ENCODE results near the gene RAB10. TPM values are rescaled to one million over a fixed set of nuclear protein-coding genes. Genes with fewer than 3 reads are reported as not detected.
"Not testable (repeated sequence)": the region's sequence is repeated elsewhere in the genome, so short reads cannot be mapped to it uniquely, and the experiment has no call there.

The RAB10 gene
- total and polyA plus RNA-seq, 5 donors from 2014 or later = 40.8 to 132 (median 112) TPM

DNA sequence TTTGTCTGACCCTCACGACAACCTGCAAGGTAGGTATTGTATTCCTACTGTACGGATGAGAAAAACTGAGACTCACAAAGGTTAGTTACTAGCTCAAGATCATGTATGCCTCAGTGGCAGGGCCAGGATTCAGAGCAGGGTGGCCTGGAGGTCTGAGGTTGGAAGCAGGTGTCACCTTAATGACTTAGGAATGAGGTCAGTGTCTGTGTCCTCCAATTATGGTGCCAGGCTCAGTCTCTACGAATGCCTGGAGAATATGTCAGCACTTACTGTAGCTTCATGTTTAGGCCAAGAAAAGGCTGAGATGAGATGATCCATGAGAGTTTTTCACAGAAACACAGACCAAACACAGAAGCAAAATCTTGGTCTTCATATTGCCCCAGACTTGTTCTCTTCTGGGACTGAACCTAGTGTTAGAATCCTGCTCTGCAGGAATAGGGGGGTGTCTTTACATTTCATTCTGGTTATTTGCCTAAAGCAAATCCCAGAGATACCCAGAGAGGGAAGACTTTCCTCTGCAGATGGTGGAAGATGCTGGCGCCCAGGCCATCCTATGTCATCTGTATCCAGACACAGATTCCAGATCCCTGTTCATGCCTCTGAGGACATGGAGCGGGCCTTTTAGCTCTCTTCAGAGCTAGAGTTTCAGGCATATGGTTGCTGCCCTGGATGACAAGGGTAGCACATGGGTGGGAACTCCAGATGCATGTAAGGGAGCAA is 16.3 kb upstream of the RAB10 start:
- no peaks in the 10 kb centered on the region for H3K27me3 Mint-ChIP-seq
- no peaks in the 10 kb centered on the region for H3K4me1 Mint-ChIP-seq
- Histone ChIP-seq H3K4me3 (ENCODE audit: low read depth, low read length) (no peak overlapping the region), H3K4me1 (ENCODE audit: control insufficient read depth, insufficient read depth, low read length, poor library complexity, severe bottlenecking) (no peaks in the 10 kb centered on the region), H3K9me3 (ENCODE audit: control insufficient read depth in 2 of 2, low read length in 2 of 2) (no peaks in the 10 kb centered on the region), H3K27me3 (ENCODE audit: control insufficient read depth, insufficient read depth, low read length) (no peaks in the 10 kb centered on the region), H3K36me3 (ENCODE audit: control insufficient read depth, insufficient read depth, low read length) (no peaks in the 10 kb centered on the region), H3K27ac (ENCODE audit: insufficient read depth, low read length, poor library complexity, severe bottlenecking) (no peak overlapping the region)
- H3K27ac Mint-ChIP-seq = peak overlapping the region in 1 of 3 donors; percentile 54
- H3K36me3 Mint-ChIP-seq = no peaks in the 10 kb centered on the region
- no peak overlapping the region for H3K4me3 Mint-ChIP-seq
- no peak for ATAC-seq (ENCODE audit: low read depth in 2 of 2)
- H3K9me3 Mint-ChIP-seq = no peaks in the 10 kb centered on the region
- no peak for DNase-seq

DNA sequence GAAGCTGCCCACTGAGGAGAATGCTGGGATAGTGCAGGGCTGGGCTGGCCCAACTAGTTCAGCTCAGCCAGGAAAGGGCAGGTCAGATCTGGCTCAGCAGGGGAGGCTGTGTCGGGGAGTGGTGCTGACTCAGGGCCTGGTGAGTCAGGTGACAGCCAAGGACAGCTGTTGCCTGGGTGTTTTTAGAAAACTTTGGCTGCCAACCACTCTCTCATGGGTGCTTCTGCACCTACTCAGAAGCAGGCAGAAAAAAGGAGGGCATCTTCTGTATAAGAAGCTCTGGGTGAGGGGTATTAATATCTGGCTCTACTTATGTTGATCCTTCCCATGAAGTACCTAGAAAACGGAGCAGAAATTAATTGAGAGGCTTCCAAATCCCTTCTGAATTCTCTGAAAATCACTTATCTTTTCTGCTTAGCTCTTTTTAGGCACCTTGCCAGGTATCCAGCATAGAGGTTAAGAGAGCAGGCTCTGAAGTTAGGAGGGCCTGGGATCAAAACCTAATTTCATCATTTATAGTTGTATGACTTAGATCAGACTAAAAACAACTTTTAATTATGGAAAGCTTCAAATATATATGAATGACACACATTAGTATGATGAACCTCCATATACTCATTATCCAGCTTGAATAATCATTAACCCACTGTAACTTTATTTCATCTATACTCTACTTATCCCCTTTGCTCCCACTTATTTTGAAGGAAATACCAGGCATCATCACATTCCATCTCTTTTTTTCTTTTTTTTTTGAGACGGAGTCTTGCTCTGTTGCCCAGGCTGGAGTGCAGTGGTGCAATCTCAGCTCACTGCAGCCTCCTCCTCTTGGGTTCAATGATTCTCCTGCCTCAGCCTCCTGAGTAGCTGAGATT is 15.5 kb upstream of the RAB10 start:
- no peaks in the 10 kb centered on the region for H3K4me1 Mint-ChIP-seq
- H3K36me3 Mint-ChIP-seq = no peaks in the 10 kb centered on the region
- no peaks in the 10 kb centered on the region for H3K4me1 ChIP-seq (ENCODE audit: control insufficient read depth, insufficient read depth, low read length, poor library complexity, severe bottlenecking)
- H3K27ac Mint-ChIP-seq = peak overlapping the region in 1 of 3 donors; percentile 22
- ATAC-seq (ENCODE audit: low read depth in 2 of 2) = peak; percentile 69 to 73
- peak in 1 of 3 donors; percentile 73 for DNase-seq
- no peaks in the 10 kb centered on the region for H3K27me3 Mint-ChIP-seq
- no peaks in the 10 kb centered on the region for H3K36me3 ChIP-seq (ENCODE audit: control insufficient read depth, insufficient read depth, low read length)
- H3K4me3 Mint-ChIP-seq = no peak overlapping the region
- no peak overlapping the region for H3K27ac ChIP-seq (ENCODE audit: insufficient read depth, low read length, poor library complexity, severe bottlenecking)
- H3K27me3 ChIP-seq (ENCODE audit: control insufficient read depth, insufficient read depth, low read length) = no peaks in the 10 kb centered on the region
- H3K9me3 ChIP-seq (ENCODE audit: control insufficient read depth in 2 of 2, low read length in 2 of 2) = no peaks in the 10 kb centered on the region
- no peak overlapping the region for H3K4me3 ChIP-seq (ENCODE audit: low read depth, low read length)
- H3K9me3 Mint-ChIP-seq = no peaks in the 10 kb centered on the region

DNA sequence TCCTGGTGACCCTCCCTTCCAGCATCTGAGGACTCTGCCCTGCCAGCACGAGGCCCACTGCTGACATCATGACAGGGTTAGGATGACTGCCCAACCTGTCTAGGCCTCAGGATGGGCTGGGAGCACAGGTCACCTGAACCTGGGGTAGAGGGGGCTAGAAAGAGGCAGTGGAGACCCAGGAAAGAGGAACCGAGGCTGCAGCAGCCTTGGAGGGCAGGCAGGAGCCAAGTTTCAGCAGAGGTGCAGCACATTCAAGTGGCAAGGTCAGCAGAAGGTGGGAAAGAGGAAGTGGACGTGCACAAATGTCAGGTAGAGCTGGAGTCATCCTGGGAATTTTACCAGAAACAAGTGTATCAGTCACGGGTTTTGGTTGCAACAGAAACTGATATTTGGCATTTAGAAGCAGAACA is 13.6 kb upstream of the RAB10 start:
- Mint-ChIP-seq H3K4me1 (no peaks in the 10 kb centered on the region), H3K27ac (no peak overlapping the region)

DNA sequence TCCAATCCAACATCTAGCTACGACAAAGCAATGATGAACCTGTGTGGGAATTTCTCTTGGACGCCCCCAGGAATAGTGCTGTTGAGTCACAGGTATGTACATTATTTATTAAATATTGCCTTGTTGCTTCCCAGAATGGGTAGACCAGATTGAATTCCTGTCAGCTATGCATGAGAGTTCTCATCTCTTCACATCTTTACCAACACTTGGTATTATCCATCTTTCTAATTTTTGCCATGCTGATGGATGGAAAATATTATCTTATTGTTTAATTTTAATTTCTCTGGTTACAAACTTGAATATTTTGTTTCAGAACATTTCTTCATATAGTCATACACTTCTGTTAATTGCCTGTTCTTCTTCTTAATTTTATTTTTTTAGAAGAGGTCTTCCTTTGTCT is 9.6 kb upstream of the RAB10 start:
- Mint-ChIP-seq H3K27me3 (no peaks in the 10 kb centered on the region), H3K36me3 (no peaks in the 10 kb centered on the region), H3K27ac (no peak overlapping the region), H3K4me3 (no peak overlapping the region), H3K9me3 (no peaks in the 10 kb centered on the region), H3K4me1 (no peaks in the 10 kb centered on the region)
- H3K4me1 ChIP-seq (ENCODE audit: control insufficient read depth, insufficient read depth, low read length, poor library complexity, severe bottlenecking) = no peaks in the 10 kb centered on the region
- ATAC-seq (ENCODE audit: low read depth in 2 of 2) (no peak), DNase-seq (no peak)
- no peaks in the 10 kb centered on the region for H3K9me3 ChIP-seq (ENCODE audit: control insufficient read depth in 2 of 2, low read length in 2 of 2)
- no peak overlapping the region for H3K27ac ChIP-seq (ENCODE audit: insufficient read depth, low read length, poor library complexity, severe bottlenecking)
- no peaks in the 10 kb centered on the region for H3K27me3 ChIP-seq (ENCODE audit: control insufficient read depth, insufficient read depth, low read length)
- no peaks in the 10 kb centered on the region for H3K36me3 ChIP-seq (ENCODE audit: control insufficient read depth, insufficient read depth, low read length)
- H3K4me3 ChIP-seq (ENCODE audit: low read depth, low read length) = no peak overlapping the region

More for the DNA sequence above, 13.6 kb upstream of the RAB10 start:
- no peak overlapping the region for H3K4me3 Mint-ChIP-seq
- Histone ChIP-seq H3K4me3 (ENCODE audit: low read depth, low read length) (no peak overlapping the region), H3K4me1 (ENCODE audit: control insufficient read depth, insufficient read depth, low read length, poor library complexity, severe bottlenecking) (no peaks in the 10 kb centered on the region), H3K9me3 (ENCODE audit: control insufficient read depth in 2 of 2, low read length in 2 of 2) (no peaks in the 10 kb centered on the region), H3K27ac (ENCODE audit: insufficient read depth, low read length, poor library complexity, severe bottlenecking) (no peak overlapping the region), H3K36me3 (ENCODE audit: control insufficient read depth, insufficient read depth, low read length) (no peaks in the 10 kb centered on the region), H3K27me3 (ENCODE audit: control insufficient read depth, insufficient read depth, low read length) (no peaks in the 10 kb centered on the region)
- H3K27me3 Mint-ChIP-seq = no peaks in the 10 kb centered on the region
- no peak for ATAC-seq (ENCODE audit: low read depth in 2 of 2)
- H3K9me3 Mint-ChIP-seq = no peaks in the 10 kb centered on the region
- H3K36me3 Mint-ChIP-seq = no peaks in the 10 kb centered on the region
- DNase-seq = no peak

DNA sequence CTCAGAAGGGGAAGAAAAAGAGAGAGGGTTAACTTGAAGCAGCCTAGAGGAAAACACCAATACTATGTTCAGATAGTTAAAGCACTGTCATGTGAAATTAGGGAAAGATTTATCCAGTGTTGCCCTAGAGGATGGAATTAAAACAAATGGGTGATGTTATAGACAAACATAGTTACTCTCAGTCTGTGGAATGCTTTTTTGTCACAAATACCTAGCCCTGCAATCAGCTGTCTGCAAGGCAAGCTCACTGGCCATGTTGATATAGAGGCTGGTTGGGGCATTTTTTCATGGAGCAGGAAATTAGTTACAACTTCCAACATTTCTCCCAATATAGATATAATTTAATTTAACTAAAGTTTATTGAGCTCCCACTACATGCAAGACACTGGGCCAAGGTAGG is 8.4 kb upstream of the RAB10 start:
- H3K4me1 Mint-ChIP-seq = no peaks in the 10 kb centered on the region

DNA sequence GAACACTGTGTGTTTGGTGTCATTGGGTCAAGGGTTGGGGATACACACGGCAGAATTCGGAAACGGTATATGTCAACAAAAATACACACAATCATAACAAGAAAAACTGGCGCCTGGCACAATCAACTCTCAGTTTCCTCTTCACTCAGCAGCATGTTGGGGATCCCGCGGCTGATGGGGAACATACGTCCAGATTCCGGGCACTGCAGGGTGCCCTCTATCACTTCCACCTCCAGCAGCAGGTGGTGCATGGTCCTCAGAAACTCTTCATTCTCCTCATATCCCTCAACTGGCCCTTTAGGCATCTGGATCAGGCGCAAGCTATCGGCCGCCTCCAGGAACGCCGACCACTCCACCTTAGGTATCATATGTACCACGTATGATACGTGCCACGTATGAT is 5.8 kb upstream of the RAB10 start:
- not testable (repeated sequence) for H3K9me3 ChIP-seq (ENCODE audit: control insufficient read depth in 2 of 2, low read length in 2 of 2); ATAC-seq (ENCODE audit: low read depth in 2 of 2); H3K4me3 ChIP-seq (ENCODE audit: low read depth, low read length); H3K27me3 ChIP-seq (ENCODE audit: control insufficient read depth, insufficient read depth, low read length); H3K36me3 Mint-ChIP-seq; DNase-seq; H3K27me3 Mint-ChIP-seq; H3K4me3 Mint-ChIP-seq; H3K36me3 ChIP-seq (ENCODE audit: control insufficient read depth, insufficient read depth, low read length); H3K9me3 Mint-ChIP-seq; H3K4me1 ChIP-seq (ENCODE audit: control insufficient read depth, insufficient read depth, low read length, poor library complexity, severe bottlenecking); H3K27ac Mint-ChIP-seq; H3K27ac ChIP-seq (ENCODE audit: insufficient read depth, low read length, poor library complexity, severe bottlenecking); H3K4me1 Mint-ChIP-seq

More for the DNA sequence above, 8.4 kb upstream of the RAB10 start:
- Histone ChIP-seq H3K36me3 (ENCODE audit: control insufficient read depth, insufficient read depth, low read length) (no peaks in the 10 kb centered on the region), H3K4me3 (ENCODE audit: low read depth, low read length) (no peak overlapping the region), H3K4me1 (ENCODE audit: control insufficient read depth, insufficient read depth, low read length, poor library complexity, severe bottlenecking) (no peaks in the 10 kb centered on the region), H3K9me3 (ENCODE audit: control insufficient read depth in 2 of 2, low read length in 2 of 2) (no peaks in the 10 kb centered on the region), H3K27ac (ENCODE audit: insufficient read depth, low read length, poor library complexity, severe bottlenecking) (no peak overlapping the region), H3K27me3 (ENCODE audit: control insufficient read depth, insufficient read depth, low read length) (no peaks in the 10 kb centered on the region)
- Mint-ChIP-seq H3K9me3 (no peaks in the 10 kb centered on the region), H3K36me3 (no peaks in the 10 kb centered on the region), H3K27me3 (no peaks in the 10 kb centered on the region), H3K27ac (no peak overlapping the region), H3K4me3 (no peak overlapping the region)
- DNase-seq (no peak), ATAC-seq (ENCODE audit: low read depth in 2 of 2) (no peak)

DNA sequence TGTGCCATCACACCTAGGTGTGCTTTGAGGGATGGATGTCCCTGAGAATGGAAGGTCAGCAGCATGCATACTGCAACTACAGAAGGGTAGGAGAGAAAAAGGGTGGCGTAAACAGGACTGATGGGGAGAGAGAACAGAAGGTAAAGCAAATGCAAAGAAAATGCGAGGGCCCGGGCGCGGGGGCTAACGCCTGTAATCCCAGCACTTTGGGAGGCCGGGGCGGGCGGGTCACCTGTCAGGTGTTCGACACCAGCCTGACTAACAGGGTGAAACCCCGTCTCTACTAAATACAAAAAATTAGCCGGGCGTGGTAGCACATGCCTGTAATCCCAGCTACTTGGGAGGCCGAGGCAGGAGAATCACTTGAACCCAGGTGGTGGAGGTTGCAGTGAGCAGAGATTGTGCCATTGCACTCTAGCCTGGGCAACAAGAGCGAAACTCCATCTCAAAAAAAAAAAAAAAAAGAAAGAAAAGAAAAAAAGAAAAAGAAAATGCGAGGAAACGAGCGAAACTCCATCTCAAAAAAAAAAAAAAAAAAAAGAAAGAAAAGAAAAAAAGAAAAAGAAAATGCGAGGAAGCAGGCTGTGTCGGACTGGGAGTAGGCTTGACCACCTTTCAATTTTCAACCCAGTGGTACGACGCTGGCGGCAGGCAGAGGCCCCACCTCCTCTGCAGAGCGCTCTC is 1.2 kb upstream of the RAB10 start:
- Histone ChIP-seq H3K4me1 (ENCODE audit: control insufficient read depth, insufficient read depth, low read length, poor library complexity, severe bottlenecking) (peaks cover 37% of the 10 kb centered on the region), H3K27ac (ENCODE audit: insufficient read depth, low read length, poor library complexity, severe bottlenecking) (peak overlapping the region; percentile 90), H3K4me3 (ENCODE audit: low read depth, low read length) (peak overlapping the region; percentile 87)
- peaks cover 0 to 40% (median 23%) of the 10 kb centered on the region in 4 donors for H3K4me1 Mint-ChIP-seq
- not testable (repeated sequence) for H3K27me3 Mint-ChIP-seq; H3K36me3 ChIP-seq (ENCODE audit: control insufficient read depth, insufficient read depth, low read length); ATAC-seq (ENCODE audit: low read depth in 2 of 2); H3K27me3 ChIP-seq (ENCODE audit: control insufficient read depth, insufficient read depth, low read length); H3K36me3 Mint-ChIP-seq; H3K9me3 Mint-ChIP-seq; DNase-seq; H3K9me3 ChIP-seq (ENCODE audit: control insufficient read depth in 2 of 2, low read length in 2 of 2)
- H3K4me3 Mint-ChIP-seq = peak overlapping the region; percentile 93 to 98 (median 95)
- peak overlapping the region; percentile 92 to 97 (median 94) for H3K27ac Mint-ChIP-seq

All from CD4-positive, CD25-positive, alpha-beta regulatory T cell (primary cell).